Fibroblast of lung (primary cell): ENCODE data around the gene SMARCA2.

Source experiments
- EZH2 ChIP-seq: IDR thresholded peaks from 2 replicates; pipeline ENCODE4 v1.5.1; 2012; ENCODE audit warnings: low read length, control low read depth, mild to moderate bottlenecking; ENCODE audit errors: missing control alignments
- TF ChIP-seq, protein P1 (sequence below), 2 donors: IDR thresholded peaks in 1 of 2; conservative IDR thresholded peaks in 1 of 2; 1 replicate in 1 of 2; 2 replicates in 1 of 2; pipeline ENCODE4 v1.5.1; 2011 to 2012; ENCODE audit warnings: low read length in 2 of 2, control low read depth in 1 of 2, inconsistent platforms in 1 of 2, low read depth in 1 of 2, mild to moderate bottlenecking in 1 of 2

GRCh38 chr9:2018162-2018643 is 3.1 kb downstream of the SMARCA2 start:
- TF ChIP-seq, protein P1, sequence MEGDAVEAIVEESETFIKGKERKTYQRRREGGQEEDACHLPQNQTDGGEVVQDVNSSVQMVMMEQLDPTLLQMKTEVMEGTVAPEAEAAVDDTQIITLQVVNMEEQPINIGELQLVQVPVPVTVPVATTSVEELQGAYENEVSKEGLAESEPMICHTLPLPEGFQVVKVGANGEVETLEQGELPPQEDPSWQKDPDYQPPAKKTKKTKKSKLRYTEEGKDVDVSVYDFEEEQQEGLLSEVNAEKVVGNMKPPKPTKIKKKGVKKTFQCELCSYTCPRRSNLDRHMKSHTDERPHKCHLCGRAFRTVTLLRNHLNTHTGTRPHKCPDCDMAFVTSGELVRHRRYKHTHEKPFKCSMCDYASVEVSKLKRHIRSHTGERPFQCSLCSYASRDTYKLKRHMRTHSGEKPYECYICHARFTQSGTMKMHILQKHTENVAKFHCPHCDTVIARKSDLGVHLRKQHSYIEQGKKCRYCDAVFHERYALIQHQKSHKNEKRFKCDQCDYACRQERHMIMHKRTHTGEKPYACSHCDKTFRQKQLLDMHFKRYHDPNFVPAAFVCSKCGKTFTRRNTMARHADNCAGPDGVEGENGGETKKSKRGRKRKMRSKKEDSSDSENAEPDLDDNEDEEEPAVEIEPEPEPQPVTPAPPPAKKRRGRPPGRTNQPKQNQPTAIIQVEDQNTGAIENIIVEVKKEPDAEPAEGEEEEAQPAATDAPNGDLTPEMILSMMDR (conservative IDR thresholded peaks at IDR 0.05 in 1 of 2, IDR thresholded peaks at IDR 0.05 in 1 of 2; ENCODE audit: low read depth in 1 of 2, low read length in 2 of 2): no peak
- TF ChIP-seq EZH2: no peak
